Glutamatergic neuron (in vitro differentiated cells): ENCODE measurements around the gene KANK4. TPM values are rescaled to one million over a fixed set of nuclear protein-coding genes. Genes with fewer than 3 reads are reported as not detected.

Experiments
- DNase-seq: peaks from one replicate; pipeline ENCODE4 v3.0.0; 2022
- H3K27ac Mint-ChIP-seq: one replicate; pipeline ENCODE4 v1.8.0; 2020; ENCODE audit warnings: mild to moderate bottlenecking, mixed read lengths, inconsistent platforms; ENCODE audit not compliant: unreplicated experiment
- H3K27me3 Mint-ChIP-seq: one replicate; pipeline ENCODE4 v1.8.0; 2020; ENCODE audit warnings: mild to moderate bottlenecking, moderate library complexity, mixed read lengths, inconsistent platforms; ENCODE audit not compliant: unreplicated experiment
- H3K36me3 Mint-ChIP-seq: one replicate; pipeline ENCODE4 v1.8.0; 2020; ENCODE audit warnings: mild to moderate bottlenecking, mixed read lengths, inconsistent platforms; ENCODE audit not compliant: unreplicated experiment
- H3K4me1 Mint-ChIP-seq: one replicate; pipeline ENCODE4 v1.8.0; 2020; ENCODE audit warnings: mild to moderate bottlenecking, low read depth, mixed read lengths, inconsistent platforms; ENCODE audit not compliant: unreplicated experiment
- H3K4me3 Mint-ChIP-seq: one replicate; pipeline ENCODE4 v1.8.0; 2020; ENCODE audit warnings: mild to moderate bottlenecking, mixed read lengths, inconsistent platforms; ENCODE audit not compliant: unreplicated experiment
- H3K9me3 Mint-ChIP-seq: one replicate; pipeline ENCODE4 v1.8.0; 2020; ENCODE audit warnings: mild to moderate bottlenecking, moderate library complexity, mixed read lengths, inconsistent platforms; ENCODE audit not compliant: unreplicated experiment
- CTCF ChIP-seq: fragments of 200-600 bp; sonication (generic); IDR thresholded peaks from one replicate; pipeline ENCODE4 v1.5.0; 2021; ENCODE audit not compliant: partially characterized antibody, unreplicated experiment
- total RNA-seq: library from RNA; stranded (reverse); fragmentation: NEBNext Ultra II Directional; extraction: Animal tissue kit (Norgen Biotek cat#: 25700); gene quantifications from one replicate; pipeline ENCODE4 v1.2.1, GENCODE V29; 2021; ENCODE audit not compliant: unreplicated experiment

The KANK4 gene
- total RNA-seq, 1 donor from 2014 or later, result not detected

DNA sequence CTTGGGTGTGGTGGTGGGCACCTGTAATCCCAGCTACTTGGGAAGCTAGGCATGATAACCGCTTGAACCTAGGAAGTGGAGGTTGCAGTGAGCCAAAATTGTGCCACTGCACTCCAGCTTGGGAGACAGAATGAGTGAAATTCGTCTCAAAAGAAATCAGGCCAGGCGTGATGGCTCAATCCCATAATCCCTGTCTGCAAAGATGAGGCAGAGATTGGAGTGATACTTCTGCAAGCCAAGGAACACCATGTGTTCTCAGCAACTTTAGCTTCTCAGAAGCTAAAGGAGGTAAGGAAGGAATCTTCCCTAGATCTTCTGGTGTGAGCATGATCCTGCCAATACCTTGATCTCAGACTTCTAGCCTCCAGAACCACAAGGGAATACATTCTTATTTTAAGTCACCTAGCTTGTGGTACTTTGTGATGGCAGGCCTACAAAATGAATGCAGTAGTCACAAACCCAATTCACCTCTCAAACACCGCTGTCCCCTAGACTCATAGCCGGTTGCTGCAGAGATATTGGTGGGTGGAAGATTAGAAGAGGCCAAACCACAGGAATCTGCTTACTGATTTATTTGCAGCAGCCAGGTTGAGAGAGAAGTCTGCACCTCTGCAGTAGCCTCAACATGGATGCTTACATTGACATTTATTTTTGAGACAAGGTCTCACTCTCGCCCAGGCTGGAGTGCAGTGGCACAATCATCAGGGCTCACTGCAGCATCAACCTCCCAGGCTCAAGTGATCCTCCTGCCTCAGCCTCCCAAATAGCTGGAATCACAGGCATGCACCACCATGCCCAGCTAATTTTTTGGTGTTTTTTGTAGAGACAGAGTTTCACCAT, 105.9 kb downstream of the KANK4 start:
- H3K9me3 Mint-ChIP-seq, result peaks cover 3% of the 10 kb centered on the region
- no peak for DNase-seq
- H3K36me3 Mint-ChIP-seq, result peaks cover 21% of the 10 kb centered on the region
- no peak for TF ChIP-seq CTCF
- H3K4me1 Mint-ChIP-seq, result no peaks in the 10 kb centered on the region
- no peaks in the 10 kb centered on the region for H3K27me3 Mint-ChIP-seq
- no peak overlapping the region for H3K4me3 Mint-ChIP-seq
- no peak overlapping the region for H3K27ac Mint-ChIP-seq

DNA sequence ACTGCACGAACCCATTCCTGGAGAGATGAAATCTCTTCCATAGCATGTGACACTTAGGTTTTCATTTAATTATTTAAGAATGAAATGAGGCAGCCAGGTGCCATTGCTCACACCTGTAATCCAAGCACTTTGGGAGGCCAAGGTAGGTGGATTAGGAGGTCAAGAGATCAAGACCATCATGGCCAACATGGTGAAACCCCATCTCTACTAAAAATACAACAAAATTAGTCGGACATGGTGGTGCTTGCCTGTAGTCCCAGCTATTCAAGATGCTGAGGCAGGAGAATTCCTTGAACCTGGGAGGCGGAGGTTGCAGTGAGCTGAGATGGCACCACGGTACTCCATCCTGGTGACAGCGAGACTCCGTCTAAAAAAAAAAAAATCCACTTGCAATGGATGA, 106.8 kb downstream of the KANK4 start:
- no peak overlapping the region for H3K4me3 Mint-ChIP-seq
- no peaks in the 10 kb centered on the region for H3K4me1 Mint-ChIP-seq
- DNase-seq, result no peak
- H3K27me3 Mint-ChIP-seq, result no peaks in the 10 kb centered on the region
- H3K36me3 Mint-ChIP-seq, result peaks cover 23% of the 10 kb centered on the region
- peaks cover 3% of the 10 kb centered on the region for H3K9me3 Mint-ChIP-seq
- no peak for TF ChIP-seq CTCF
- no peak overlapping the region for H3K27ac Mint-ChIP-seq

DNA sequence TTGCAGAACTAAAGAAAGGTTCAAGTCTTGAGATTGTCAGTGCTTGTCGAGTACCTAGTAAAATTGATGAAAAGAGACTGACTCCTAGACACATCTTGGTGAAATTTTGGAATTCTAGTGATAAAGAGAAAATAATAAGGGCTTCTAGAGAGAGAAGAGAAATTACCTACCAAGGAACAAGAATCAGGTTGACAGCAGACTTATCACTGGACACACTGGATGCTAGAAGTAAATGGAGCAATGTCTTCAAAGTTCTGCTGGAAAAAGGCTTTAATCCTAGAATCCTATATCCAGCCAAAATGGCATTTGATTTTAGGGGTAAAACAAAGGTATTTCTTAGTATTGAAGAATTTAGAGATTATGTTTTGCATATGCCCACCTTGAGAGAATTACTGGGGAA, 108.3 kb downstream of the KANK4 start:
- H3K36me3 Mint-ChIP-seq, result peaks cover 34% of the 10 kb centered on the region
- TF ChIP-seq CTCF, result no peak
- no peaks in the 10 kb centered on the region for H3K27me3 Mint-ChIP-seq

GRCh38 chr1:62209931-62210595, 109.2 kb downstream of the KANK4 start:
- Mint-ChIP-seq H3K9me3 (peaks cover 3% of the 10 kb centered on the region), H3K27me3 (no peaks in the 10 kb centered on the region)

More for the DNA sequence above, 108.3 kb downstream of the KANK4 start:
- Mint-ChIP-seq H3K4me1 (no peaks in the 10 kb centered on the region), H3K27ac (no peak overlapping the region), H3K9me3 (peaks cover 3% of the 10 kb centered on the region), H3K4me3 (no peak overlapping the region)
- DNase-seq, result no peak

More at GRCh38 chr1:62209931-62210595, 109.2 kb downstream of the KANK4 start:
- H3K27ac Mint-ChIP-seq, result no peak overlapping the region
- H3K36me3 Mint-ChIP-seq, result peaks cover 34% of the 10 kb centered on the region
- no peak overlapping the region for H3K4me3 Mint-ChIP-seq
- H3K4me1 Mint-ChIP-seq, result no peaks in the 10 kb centered on the region
- TF ChIP-seq CTCF, result no peak
- DNase-seq, result no peak
